Transverse colon (tissue), 3 donors: Measurements from ENCODE around the gene FOXP2.

Experiments
- CTCF ChIP-seq, 5 experiments: fragments of 200-600 bp in 3 of 5; fragments of 450-650 bp in 2 of 5; sonication (generic) in 3 of 5; IDR thresholded peaks; 1 replicate in 2 of 5; 2 replicates in 3 of 5; pipeline ENCODE4 v1.5.1; 2016 to 2017; ENCODE audit warnings: antibody characterized with exemption in 5 of 5, inconsistent platforms in 3 of 5, mild to moderate bottlenecking in 2 of 5, moderate library complexity in 1 of 5
- EP300 ChIP-seq: sonication (generic); formaldehyde crosslinking; IDR thresholded peaks from one replicate; pipeline ENCODE4 v1.6.1; 2017; ENCODE audit warnings: antibody characterized with exemption, low read depth

GRCh38 chr7:114645451-114645850 lies 230.8 kb downstream of the FOXP2 start:
- TF ChIP-seq CTCF (IDR thresholded peaks at IDR 0.05) (no peak), EP300 (no peak)
